DND-41 (cell line): Measurements from ENCODE around the gene GNAT2.

ENCODE experiments used
- CTCF ChIP-seq: IDR thresholded peaks from 2 replicates; pipeline ENCODE4 v1.5.1; 2012; ENCODE audit warnings: borderline replicate concordance, low read length, moderate library complexity, mild to moderate bottlenecking; ENCODE audit not compliant: poor library complexity, severe bottlenecking; ENCODE audit errors: extremely low read depth
- EZH2 ChIP-seq: IDR thresholded peaks from 3 replicates; pipeline ENCODE4 v1.6.1; 2012; ENCODE audit warnings: borderline replicate concordance, low read depth, mild to moderate bottlenecking, moderate library complexity, low read length, inconsistent platforms; ENCODE audit not compliant: severe bottlenecking

GRCh38 chr1:109557520-109557919, 61.9 kb downstream of the GNAT2 start:
- TF ChIP-seq CTCF (no peak), EZH2 (no peak)
